Measurements from ENCODE around the gene CDH23.

Gene CDH23

GRCh38 chr10:71486484-71487114 lies 89.9 kb downstream of the CDH23 start:
- DNase-seq (ENCODE audit: low spot score), result peak; percentile 31

- DNase-seq (ENCODE audit: low spot score), result no peak
Measured at GRCh38 chr10:71487726-71488125, 91.0 kb downstream of the CDH23 start.

GRCh38 chr10:71489077-71489476 lies 92.4 kb downstream of the CDH23 start:
- DNase-seq (ENCODE audit: low spot score), result no peak

GRCh38 chr10:71492872-71493271 lies 96.2 kb downstream of the CDH23 start:
- DNase-seq (ENCODE audit: low spot score), result no peak

GRCh38 chr10:71493741-71494140 lies 97.0 kb downstream of the CDH23 start:
- no peak for DNase-seq (ENCODE audit: low spot score)

- no peak for DNase-seq (ENCODE audit: low spot score)
Measured at GRCh38 chr10:71494476-71494875, 97.8 kb downstream of the CDH23 start.

GRCh38 chr10:71494980-71495381 lies 98.3 kb downstream of the CDH23 start:
- DNase-seq (ENCODE audit: low spot score), result no peak

GRCh38 chr10:71496927-71497762 lies 100.4 kb downstream of the CDH23 start:
- DNase-seq (ENCODE audit: low spot score), result no peak

- DNase-seq (ENCODE audit: low spot score), result no peak
Measured at GRCh38 chr10:71497763-71498326, 101.1 kb downstream of the CDH23 start.

GRCh38 chr10:71501402-71501801 lies 104.7 kb downstream of the CDH23 start:
- no peak for DNase-seq (ENCODE audit: low spot score)

GRCh38 chr10:71502190-71502589 lies 105.5 kb downstream of the CDH23 start:
- DNase-seq (ENCODE audit: low spot score), result no peak

GRCh38 chr10:71502851-71503250 lies 106.1 kb downstream of the CDH23 start:
- no peak for DNase-seq (ENCODE audit: low spot score)

- no peak for DNase-seq (ENCODE audit: low spot score)
Measured at GRCh38 chr10:71504168-71504567, 107.4 kb downstream of the CDH23 start.

- DNase-seq (ENCODE audit: low spot score), result no peak
Measured at GRCh38 chr10:71504570-71504969, 107.8 kb downstream of the CDH23 start.

GRCh38 chr10:71505862-71506261 lies 109.1 kb downstream of the CDH23 start:
- no peak for DNase-seq (ENCODE audit: low spot score)

GRCh38 chr10:71509444-71509843 lies 112.7 kb downstream of the CDH23 start:
- DNase-seq (ENCODE audit: low spot score), result no peak

- no peak for DNase-seq (ENCODE audit: low spot score)
Measured at GRCh38 chr10:71511206-71511605, 114.5 kb downstream of the CDH23 start.

GRCh38 chr10:71512312-71512711 lies 115.6 kb downstream of the CDH23 start:
- no peak for DNase-seq (ENCODE audit: low spot score)

GRCh38 chr10:71512761-71513539 lies 116.2 kb downstream of the CDH23 start:
- DNase-seq (ENCODE audit: low spot score), result no peak

GRCh38 chr10:71513540-71513853 lies 116.8 kb downstream of the CDH23 start:
- DNase-seq (ENCODE audit: low spot score), result no peak

GRCh38 chr10:71513936-71514335 lies 117.2 kb downstream of the CDH23 start:
- no peak for DNase-seq (ENCODE audit: low spot score)

GRCh38 chr10:71515531-71516172 lies 118.9 kb downstream of the CDH23 start:
- DNase-seq (ENCODE audit: low spot score), result no peak

Data from COLO829 (cell line).